ENCODE results near the gene UNKL.

GRCh38 chr16:1390239-1390779 lies 24.2 kb downstream of the UNKL start:
- no peak for TF ChIP-seq YY1 (IDR thresholded peaks at IDR 0.05; ENCODE audit: insufficient read depth, insufficient read length)
- no peak for TF ChIP-seq ZNF274 (IDR thresholded peaks at IDR 0.05; ENCODE audit: low read depth, low read length)
- TF ChIP-seq SUZ12 (IDR thresholded peaks at IDR 0.05; ENCODE audit: extremely low read depth, insufficient read depth, insufficient read length), result no peak
